GM12875 (cell line): ENCODE data around the gene CPB1.

Experiments
- H3K4me3 ChIP-seq: one replicate; pipeline ENCODE4 v1.5.1; 2011; ENCODE audit warnings: low read depth, low read length, control low read depth
- CTCF ChIP-seq: IDR thresholded peaks from 2 replicates; pipeline ENCODE4 v1.5.1; 2011; ENCODE audit warnings: low read depth, mild to moderate bottlenecking, control low read depth, inconsistent platforms, low read length, moderate library complexity, borderline replicate concordance; ENCODE audit not compliant: insufficient read depth

Gene CPB1

GRCh38 chr3:148791920-148792319 is 35.7 kb upstream of the CPB1 start:
- TF ChIP-seq CTCF = no peak
- no peak overlapping the region for H3K4me3 ChIP-seq

GRCh38 chr3:148792516-148792915 is 35.1 kb upstream of the CPB1 start:
- H3K4me3 ChIP-seq = no peak overlapping the region
- TF ChIP-seq CTCF = no peak

DNA sequence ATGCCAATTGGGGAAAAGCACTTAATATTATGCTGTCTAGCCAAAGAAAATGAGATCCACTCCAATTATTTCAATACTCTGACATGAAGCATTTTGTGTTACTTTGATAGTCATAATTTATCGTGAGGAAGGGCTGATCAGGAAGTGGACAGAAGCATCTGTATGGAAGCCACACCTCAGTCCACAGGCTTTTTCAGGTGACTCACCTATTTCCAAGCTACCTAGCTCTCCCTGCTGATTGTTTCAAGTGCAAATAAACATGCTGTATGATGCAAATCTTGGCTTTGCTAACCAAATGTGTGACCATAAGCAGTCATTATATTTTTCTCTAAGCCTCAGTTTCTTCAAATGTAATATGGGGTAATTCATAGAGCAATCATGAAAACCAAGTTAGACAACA is 30.8 kb upstream of the CPB1 start:
- no peak overlapping the region for H3K4me3 ChIP-seq
- TF ChIP-seq CTCF = no peak

GRCh38 chr3:148797795-148798194 is 29.8 kb upstream of the CPB1 start:
- no peak overlapping the region for H3K4me3 ChIP-seq
- no peak for TF ChIP-seq CTCF

GRCh38 chr3:148800414-148800813 is 27.2 kb upstream of the CPB1 start:
- no peak for TF ChIP-seq CTCF
- H3K4me3 ChIP-seq = no peak overlapping the region

- no peak for TF ChIP-seq CTCF
- no peak overlapping the region for H3K4me3 ChIP-seq
Observed at GRCh38 chr3:148809835-148810234, 17.8 kb upstream of the CPB1 start.

DNA sequence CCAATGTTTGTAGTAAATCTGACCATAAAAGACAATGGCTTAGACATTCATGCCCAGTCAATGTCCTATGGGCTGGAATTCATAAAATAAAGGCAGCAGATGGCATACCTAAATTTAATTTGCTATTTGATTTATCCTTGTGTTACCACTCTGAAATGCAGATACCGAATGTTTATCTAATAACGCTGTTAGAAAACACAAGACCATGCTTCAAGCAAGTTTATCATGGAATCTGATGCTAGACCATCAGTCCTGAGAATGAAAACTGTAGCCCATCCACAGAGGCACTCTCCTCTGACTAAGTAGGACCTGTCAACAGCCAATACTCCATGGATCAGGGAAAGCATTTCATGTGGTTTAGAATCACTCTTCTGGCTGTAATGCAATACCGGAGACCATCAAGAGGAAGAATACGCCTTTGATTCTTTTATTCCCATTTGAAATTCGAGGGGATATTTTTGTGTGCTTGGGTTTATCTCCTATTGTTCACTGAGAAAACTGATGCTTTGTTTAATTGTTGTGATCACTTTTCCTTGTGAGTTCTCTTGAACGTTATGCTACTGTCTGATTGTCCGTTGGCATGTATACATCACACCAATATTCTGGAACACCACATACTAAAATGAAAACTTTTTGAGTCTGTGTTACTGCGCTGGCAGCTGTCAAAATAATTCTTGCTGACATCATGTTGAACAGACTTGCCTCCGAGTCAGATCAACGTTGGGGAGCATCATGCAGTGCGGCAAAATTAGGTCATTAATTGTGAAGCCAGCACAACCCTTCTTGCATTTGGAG is 12.1 kb upstream of the CPB1 start:
- TF ChIP-seq CTCF = no peak
- H3K4me3 ChIP-seq = no peak overlapping the region
